ENCODE measurements around the gene MRPL53.

Gene MRPL53

GRCh38 chr2:74440378-74441169 lies 31.9 kb downstream of the MRPL53 start:
- Histone ChIP-seq H3K4me3 (ENCODE audit: low read depth in 1 of 2, low read length in 2 of 2) (peak overlapping the region; percentile 69 to 70), H3K4me1 (ENCODE audit: control insufficient read depth in 1 of 2, insufficient read depth in 2 of 2, low read length in 2 of 2) (peaks cover 11 to 46% of the 10 kb centered on the region in 2 donors), H3K27me3 (ENCODE audit: low read depth, low read length) (peaks cover 7% of the 10 kb centered on the region)

GRCh38 chr2:74439803-74440377 lies 32.6 kb downstream of the MRPL53 start:
- Histone ChIP-seq H3K36me3 (ENCODE audit: control insufficient read depth in 1 of 2, insufficient read depth in 2 of 2, low read length in 2 of 2) (no peaks in the 10 kb centered on the region), H3K9me3 (ENCODE audit: control insufficient read depth in 1 of 2, low read length in 2 of 2) (no peaks in the 10 kb centered on the region), H3K27me3 (ENCODE audit: low read depth, low read length) (peaks cover 7% of the 10 kb centered on the region), H3K4me3 (ENCODE audit: low read depth in 1 of 2, low read length in 2 of 2) (peak overlapping the region; percentile 69 to 70), H3K4me1 (ENCODE audit: control insufficient read depth in 1 of 2, insufficient read depth in 2 of 2, low read length in 2 of 2) (peaks cover 11 to 46% of the 10 kb centered on the region in 2 donors), H3K27ac (ENCODE audit: low read length) (peak overlapping the region; percentile 72)

More at GRCh38 chr2:74440378-74441169, 31.9 kb downstream of the MRPL53 start:
- Histone ChIP-seq H3K36me3 (ENCODE audit: control insufficient read depth in 1 of 2, insufficient read depth in 2 of 2, low read length in 2 of 2) (no peaks in the 10 kb centered on the region), H3K27ac (ENCODE audit: low read length) (peak overlapping the region; percentile 91), H3K9me3 (ENCODE audit: control insufficient read depth in 1 of 2, low read length in 2 of 2) (no peaks in the 10 kb centered on the region)

GRCh38 chr2:74439373-74439772 lies 33.1 kb downstream of the MRPL53 start:
- Histone ChIP-seq H3K4me3 (ENCODE audit: low read depth in 1 of 2, low read length in 2 of 2) (peak overlapping the region; percentile 69 to 70), H3K36me3 (ENCODE audit: control insufficient read depth in 1 of 2, insufficient read depth in 2 of 2, low read length in 2 of 2) (no peaks in the 10 kb centered on the region), H3K27ac (ENCODE audit: low read length) (peak overlapping the region; percentile 72), H3K4me1 (ENCODE audit: control insufficient read depth in 1 of 2, insufficient read depth in 2 of 2, low read length in 2 of 2) (peaks cover 11 to 46% of the 10 kb centered on the region in 2 donors), H3K9me3 (ENCODE audit: control insufficient read depth in 1 of 2, low read length in 2 of 2) (no peaks in the 10 kb centered on the region), H3K27me3 (ENCODE audit: low read depth, low read length) (peaks cover 7% of the 10 kb centered on the region)

GRCh38 chr2:74438248-74438647 lies 34.2 kb downstream of the MRPL53 start:
- Histone ChIP-seq H3K36me3 (ENCODE audit: control insufficient read depth in 1 of 2, insufficient read depth in 2 of 2, low read length in 2 of 2) (no peaks in the 10 kb centered on the region), H3K4me1 (ENCODE audit: control insufficient read depth in 1 of 2, insufficient read depth in 2 of 2, low read length in 2 of 2) (peaks cover 11 to 46% of the 10 kb centered on the region in 2 donors), H3K27me3 (ENCODE audit: low read depth, low read length) (peaks cover 7% of the 10 kb centered on the region), H3K27ac (ENCODE audit: low read length) (no peak overlapping the region), H3K9me3 (ENCODE audit: control insufficient read depth in 1 of 2, low read length in 2 of 2) (no peaks in the 10 kb centered on the region), H3K4me3 (ENCODE audit: low read depth in 1 of 2, low read length in 2 of 2) (peak overlapping the region; percentile 69 to 70)

GRCh38 chr2:74436848-74437695 lies 35.4 kb downstream of the MRPL53 start:
- Histone ChIP-seq H3K27me3 (ENCODE audit: low read depth, low read length) (peaks cover 2% of the 10 kb centered on the region), H3K27ac (ENCODE audit: low read length) (no peak overlapping the region), H3K9me3 (ENCODE audit: control insufficient read depth in 1 of 2, low read length in 2 of 2) (no peaks in the 10 kb centered on the region), H3K36me3 (ENCODE audit: control insufficient read depth in 1 of 2, insufficient read depth in 2 of 2, low read length in 2 of 2) (peaks cover 0 to 6% of the 10 kb centered on the region in 2 donors), H3K4me3 (ENCODE audit: low read depth in 1 of 2, low read length in 2 of 2) (peak overlapping the region in 1 of 2 donors; percentile 11), H3K4me1 (ENCODE audit: control insufficient read depth in 1 of 2, insufficient read depth in 2 of 2, low read length in 2 of 2) (peaks cover 11 to 46% of the 10 kb centered on the region in 2 donors)

- H3K4me3 ChIP-seq (ENCODE audit: low read depth in 1 of 2, low read length in 2 of 2) = peak overlapping the region in 1 of 2 donors; percentile 11
- H3K27ac ChIP-seq (ENCODE audit: low read length) = no peak overlapping the region
- no peaks in the 10 kb centered on the region for H3K9me3 ChIP-seq (ENCODE audit: control insufficient read depth in 1 of 2, low read length in 2 of 2)
- H3K4me1 ChIP-seq (ENCODE audit: control insufficient read depth in 1 of 2, insufficient read depth in 2 of 2, low read length in 2 of 2) = peaks cover 11 to 44% of the 10 kb centered on the region in 2 donors
- peaks cover 0 to 14% of the 10 kb centered on the region in 2 donors for H3K36me3 ChIP-seq (ENCODE audit: control insufficient read depth in 1 of 2, insufficient read depth in 2 of 2, low read length in 2 of 2)
- H3K27me3 ChIP-seq (ENCODE audit: low read depth, low read length) = no peaks in the 10 kb centered on the region
Measured at GRCh38 chr2:74436111-74436805, 36.2 kb downstream of the MRPL53 start.

GRCh38 chr2:74430502-74430901 lies 42.0 kb downstream of the MRPL53 start:
- H3K27ac ChIP-seq (ENCODE audit: low read length) = no peak overlapping the region
- no peaks in the 10 kb centered on the region for H3K9me3 ChIP-seq (ENCODE audit: control insufficient read depth in 1 of 2, low read length in 2 of 2)
- no peaks in the 10 kb centered on the region for H3K27me3 ChIP-seq (ENCODE audit: low read depth, low read length)
- peaks cover 31 to 70% of the 10 kb centered on the region in 2 donors for H3K36me3 ChIP-seq (ENCODE audit: control insufficient read depth in 1 of 2, insufficient read depth in 2 of 2, low read length in 2 of 2)
- no peaks in the 10 kb centered on the region for H3K4me1 ChIP-seq (ENCODE audit: control insufficient read depth in 1 of 2, insufficient read depth in 2 of 2, low read length in 2 of 2)
- H3K4me3 ChIP-seq (ENCODE audit: low read depth in 1 of 2, low read length in 2 of 2) = no peak overlapping the region

- Histone ChIP-seq H3K27ac (ENCODE audit: low read length) (no peak overlapping the region), H3K4me3 (ENCODE audit: low read depth in 1 of 2, low read length in 2 of 2) (no peak overlapping the region), H3K36me3 (ENCODE audit: control insufficient read depth in 1 of 2, insufficient read depth in 2 of 2, low read length in 2 of 2) (peaks cover 31 to 70% of the 10 kb centered on the region in 2 donors), H3K4me1 (ENCODE audit: control insufficient read depth in 1 of 2, insufficient read depth in 2 of 2, low read length in 2 of 2) (no peaks in the 10 kb centered on the region), H3K27me3 (ENCODE audit: low read depth, low read length) (no peaks in the 10 kb centered on the region), H3K9me3 (ENCODE audit: control insufficient read depth in 1 of 2, low read length in 2 of 2) (no peaks in the 10 kb centered on the region)
Measured at GRCh38 chr2:74429487-74430451, 42.7 kb downstream of the MRPL53 start.

- no peak overlapping the region for H3K4me3 ChIP-seq (ENCODE audit: low read depth in 1 of 2, low read length in 2 of 2)
- peaks cover 31 to 70% of the 10 kb centered on the region in 2 donors for H3K36me3 ChIP-seq (ENCODE audit: control insufficient read depth in 1 of 2, insufficient read depth in 2 of 2, low read length in 2 of 2)
Measured at GRCh38 chr2:74428675-74429074, 43.8 kb downstream of the MRPL53 start.

GRCh38 chr2:74427551-74427950 lies 44.9 kb downstream of the MRPL53 start:
- Histone ChIP-seq H3K27me3 (ENCODE audit: low read depth, low read length) (no peaks in the 10 kb centered on the region), H3K27ac (ENCODE audit: low read length) (no peak overlapping the region), H3K4me3 (ENCODE audit: low read depth in 1 of 2, low read length in 2 of 2) (no peak overlapping the region), H3K4me1 (ENCODE audit: control insufficient read depth in 1 of 2, insufficient read depth in 2 of 2, low read length in 2 of 2) (no peaks in the 10 kb centered on the region), H3K9me3 (ENCODE audit: control insufficient read depth in 1 of 2, low read length in 2 of 2) (no peaks in the 10 kb centered on the region), H3K36me3 (ENCODE audit: control insufficient read depth in 1 of 2, insufficient read depth in 2 of 2, low read length in 2 of 2) (peaks cover 31 to 68% of the 10 kb centered on the region in 2 donors)

More at GRCh38 chr2:74428675-74429074, 43.8 kb downstream of the MRPL53 start:
- Histone ChIP-seq H3K27me3 (ENCODE audit: low read depth, low read length) (no peaks in the 10 kb centered on the region), H3K4me1 (ENCODE audit: control insufficient read depth in 1 of 2, insufficient read depth in 2 of 2, low read length in 2 of 2) (no peaks in the 10 kb centered on the region), H3K9me3 (ENCODE audit: control insufficient read depth in 1 of 2, low read length in 2 of 2) (no peaks in the 10 kb centered on the region), H3K27ac (ENCODE audit: low read length) (no peak overlapping the region)
